ENCODE measurements around the gene MTHFSD.

Gene MTHFSD

GRCh38 chr16:86550281-86550680 lies 4.8 kb downstream of the MTHFSD start:
- no peak for DNase-seq (ENCODE audit: low spot score)

DNA sequence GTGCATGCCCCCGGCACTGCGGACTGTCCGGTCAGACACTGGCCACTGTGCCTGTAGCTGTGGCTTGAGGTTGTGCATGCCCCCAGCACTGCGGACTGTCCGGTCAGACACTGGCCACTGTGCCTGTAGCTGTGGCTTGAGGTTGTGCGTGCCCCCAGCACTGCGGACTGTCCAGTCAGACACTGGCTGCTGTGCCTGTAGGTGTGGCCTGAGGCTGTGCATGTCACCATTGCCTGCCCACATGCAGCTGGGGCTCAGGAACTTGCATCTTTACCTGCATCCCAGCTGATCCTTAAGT lies 5.2 kb downstream of the MTHFSD start:
- no peak for DNase-seq (ENCODE audit: low spot score)

DNA sequence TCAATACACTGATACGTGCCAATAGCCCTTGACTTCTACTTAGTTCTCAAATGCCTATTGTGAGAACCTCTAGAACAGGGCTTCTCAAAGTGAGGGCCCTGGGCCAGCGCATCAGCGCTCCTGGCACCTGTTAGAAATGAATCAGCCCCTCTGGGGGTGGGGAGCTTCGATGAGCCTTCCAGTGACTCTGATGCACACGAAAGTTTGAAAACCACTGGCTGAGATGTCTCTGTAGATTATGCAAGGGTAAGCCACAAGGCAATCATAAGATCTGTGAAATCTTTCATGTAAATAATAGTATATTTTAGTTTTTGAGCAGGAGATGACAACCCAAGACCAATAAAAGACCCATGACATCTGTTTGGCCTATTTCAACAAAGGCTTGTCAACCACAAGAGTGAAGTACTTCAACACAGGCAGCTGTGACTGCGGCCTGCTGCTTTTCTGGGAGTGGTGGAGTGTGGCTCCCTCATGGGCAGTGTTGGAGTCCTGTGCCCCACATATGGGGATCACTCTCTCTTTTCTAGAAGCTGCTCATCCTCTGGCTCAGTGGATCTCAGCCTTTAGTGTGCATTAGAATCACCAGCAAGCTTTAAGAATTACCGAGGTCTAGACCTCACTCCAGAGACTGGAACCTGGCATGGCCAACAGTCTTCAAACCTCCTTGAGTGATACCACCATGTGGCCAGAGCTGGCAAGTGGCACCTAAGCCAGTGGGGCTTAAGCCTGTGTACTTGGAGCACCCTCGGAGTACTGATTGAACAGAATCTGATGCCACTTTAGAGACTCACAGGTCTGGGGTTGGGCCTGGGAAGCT lies 5.8 kb downstream of the MTHFSD start:
- DNase-seq (ENCODE audit: low spot score): no peak

DNA sequence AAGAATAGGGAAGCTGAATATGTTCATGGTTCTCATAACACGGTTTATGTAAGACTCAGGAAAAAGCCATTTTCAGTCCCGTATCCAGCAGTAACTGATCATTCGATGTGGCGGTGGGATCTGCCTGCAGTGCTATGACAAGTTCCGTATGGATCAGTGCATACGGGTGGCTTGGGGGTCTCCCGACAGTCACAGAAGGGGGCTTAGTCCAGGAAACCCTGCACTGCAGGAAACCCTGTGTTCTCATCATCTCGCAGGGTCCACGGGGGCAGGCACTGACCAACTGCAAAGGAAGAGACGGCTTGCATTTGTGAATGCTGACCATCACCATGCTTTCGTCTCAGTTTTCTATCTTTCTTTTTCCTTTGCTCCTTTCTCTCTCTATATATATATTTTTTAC lies 7.7 kb downstream of the MTHFSD start:
- no peak for DNase-seq (ENCODE audit: low spot score)

- DNase-seq (ENCODE audit: low spot score): no peak
These were observed 8.4 kb downstream of the MTHFSD start for GRCh38 chr16:86546638-86547013.

DNA sequence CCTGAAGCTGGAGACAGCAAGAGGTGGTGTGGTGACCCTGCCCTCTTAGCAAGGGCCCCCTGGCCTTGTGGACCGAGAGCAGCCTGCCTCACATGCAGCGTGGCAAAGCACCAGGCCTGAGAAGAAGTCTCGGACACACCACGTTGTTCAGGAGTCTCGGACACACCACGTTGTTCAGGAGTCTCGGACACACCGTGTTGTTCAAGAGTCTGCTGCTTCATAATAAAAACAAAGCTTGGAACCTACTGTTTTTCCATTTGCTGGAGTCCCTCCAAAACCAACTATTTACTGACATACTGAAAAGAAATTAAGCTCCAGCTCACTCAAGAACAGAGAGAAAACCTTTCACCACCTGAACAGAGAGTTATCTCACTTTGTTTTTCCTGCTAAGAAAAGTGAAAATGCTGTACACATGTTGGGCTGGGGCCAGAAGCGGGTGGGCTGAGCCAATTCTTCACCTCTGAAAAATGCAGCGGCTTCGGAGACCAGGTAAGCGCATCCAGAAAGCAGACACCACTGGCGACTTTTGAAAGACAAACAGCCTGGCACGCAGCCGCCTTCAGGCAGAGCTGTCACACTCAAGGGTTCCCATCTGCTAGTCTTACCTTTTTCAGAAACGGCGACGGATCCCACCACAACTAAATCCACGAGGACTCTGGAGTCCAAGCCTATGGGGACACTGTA lies 8.9 kb downstream of the MTHFSD start:
- DNase-seq (ENCODE audit: low spot score): no peak

- no peak for DNase-seq (ENCODE audit: low spot score)
These were observed 9.6 kb downstream of the MTHFSD start for GRCh38 chr16:86545481-86545880.

- no peak for DNase-seq (ENCODE audit: low spot score)
These were observed 12.0 kb downstream of the MTHFSD start for GRCh38 chr16:86542756-86543750.

GRCh38 chr16:86541560-86541959 lies 13.5 kb downstream of the MTHFSD start:
- no peak for DNase-seq (ENCODE audit: low spot score)

- no peak for DNase-seq (ENCODE audit: low spot score)
These were observed 14.1 kb downstream of the MTHFSD start for GRCh38 chr16:86540894-86541293.

DNA sequence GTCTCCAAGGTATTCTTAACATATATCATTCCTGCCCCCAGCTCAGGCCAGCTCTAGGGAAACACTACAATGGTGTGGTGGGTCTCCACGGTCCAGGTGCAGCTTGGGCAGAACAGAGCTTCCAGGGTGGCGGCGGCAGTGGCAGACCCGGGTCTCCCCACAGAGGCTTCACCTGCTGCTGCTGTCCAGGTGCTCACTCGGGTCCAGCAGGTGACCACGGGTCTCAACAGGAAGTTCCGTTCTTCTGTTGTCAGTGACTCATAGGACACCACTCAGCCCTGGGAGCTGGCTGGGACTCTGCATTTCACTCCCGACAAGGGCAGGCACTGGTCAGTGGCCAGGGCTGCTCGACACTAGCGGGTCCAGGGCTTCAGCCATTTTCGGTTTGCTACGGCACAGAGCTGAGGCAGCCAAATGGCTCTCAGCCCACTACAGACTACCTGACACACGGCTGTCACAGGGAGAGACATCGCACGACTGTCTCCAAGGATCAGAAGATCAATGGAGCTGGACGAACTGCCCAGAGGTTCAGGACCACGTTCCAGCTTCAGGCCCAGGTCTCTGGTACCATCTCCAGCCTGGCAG lies 16.7 kb downstream of the MTHFSD start:
- no peak for DNase-seq (ENCODE audit: low spot score)

GRCh38 chr16:86537486-86537885 lies 17.5 kb downstream of the MTHFSD start:
- no peak for DNase-seq (ENCODE audit: low spot score)

- no peak for DNase-seq (ENCODE audit: low spot score)
These were observed 18.4 kb downstream of the MTHFSD start for GRCh38 chr16:86536621-86537020.

DNA sequence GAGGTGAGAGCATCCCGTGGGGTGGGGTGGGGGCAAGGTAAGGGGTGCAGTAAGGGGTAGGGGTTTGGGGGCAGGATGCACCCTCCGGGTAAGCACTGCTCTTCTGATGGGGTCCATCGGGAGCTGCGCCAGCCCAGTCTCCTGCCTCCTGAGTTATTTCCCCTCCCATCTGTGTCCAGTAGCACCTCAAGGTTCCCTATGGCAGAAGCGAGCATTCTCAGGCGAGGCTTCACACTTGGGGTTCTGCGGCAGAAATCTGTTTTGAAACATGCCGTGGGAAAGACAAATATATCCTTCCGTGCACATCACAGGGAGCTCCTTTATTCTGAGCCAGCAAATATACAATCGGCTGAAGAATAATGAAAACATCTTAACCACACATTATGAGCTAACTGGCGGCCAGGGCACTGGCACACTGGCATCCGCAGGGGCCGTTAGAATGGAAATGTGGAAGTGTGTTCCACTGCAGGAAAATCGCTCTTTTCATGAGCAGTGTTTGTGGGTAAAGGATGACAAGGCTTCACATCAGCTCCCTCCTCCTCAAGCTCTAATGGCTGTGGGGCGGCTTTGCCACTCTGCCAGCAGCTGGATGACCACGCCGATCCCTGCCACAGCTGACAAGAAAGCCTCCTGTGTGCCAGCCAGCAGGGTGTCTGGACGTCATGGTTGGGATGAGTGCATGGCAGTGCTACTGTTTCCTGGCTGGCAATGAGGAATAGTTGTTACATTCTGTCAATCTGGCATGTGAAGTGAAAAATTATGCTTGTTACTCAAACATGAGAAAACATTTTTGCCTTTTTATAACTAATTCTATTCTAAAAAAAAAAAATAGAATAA lies 20.0 kb downstream of the MTHFSD start:
- no peak for DNase-seq (ENCODE audit: low spot score)

DNA sequence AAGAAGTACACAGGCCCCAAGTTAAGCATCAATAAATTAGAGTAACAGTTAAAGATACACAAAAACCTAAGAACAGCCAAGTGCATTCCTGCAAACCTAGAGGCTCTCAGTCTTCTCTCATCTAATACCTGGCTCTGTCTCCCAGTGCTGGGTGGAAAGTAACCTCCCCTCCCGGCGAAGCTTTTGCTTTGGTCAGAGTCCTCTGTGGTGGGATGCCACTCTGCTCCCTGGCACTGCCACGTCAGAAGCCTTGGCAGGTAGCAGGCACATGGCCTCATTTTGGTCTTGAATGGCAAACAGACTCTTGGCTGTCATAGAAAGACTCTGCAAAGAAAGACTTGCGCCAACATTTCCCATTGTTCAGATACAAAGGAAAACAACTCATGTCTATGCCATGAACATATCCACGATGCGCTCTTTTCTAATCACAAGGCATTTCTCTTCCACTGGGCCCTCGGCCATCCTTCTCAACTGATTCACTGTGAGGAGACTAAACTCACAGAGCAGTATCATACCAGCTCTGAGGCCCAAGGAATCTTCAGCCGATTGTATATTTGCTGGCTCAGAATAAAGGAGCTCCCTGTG lies 21.2 kb downstream of the MTHFSD start:
- DNase-seq (ENCODE audit: low spot score): no peak

- no peak for DNase-seq (ENCODE audit: low spot score)
These were observed 22.0 kb downstream of the MTHFSD start for GRCh38 chr16:86533076-86533475.

- DNase-seq (ENCODE audit: low spot score): no peak
These were observed 22.6 kb downstream of the MTHFSD start for GRCh38 chr16:86532526-86532815.

DNA sequence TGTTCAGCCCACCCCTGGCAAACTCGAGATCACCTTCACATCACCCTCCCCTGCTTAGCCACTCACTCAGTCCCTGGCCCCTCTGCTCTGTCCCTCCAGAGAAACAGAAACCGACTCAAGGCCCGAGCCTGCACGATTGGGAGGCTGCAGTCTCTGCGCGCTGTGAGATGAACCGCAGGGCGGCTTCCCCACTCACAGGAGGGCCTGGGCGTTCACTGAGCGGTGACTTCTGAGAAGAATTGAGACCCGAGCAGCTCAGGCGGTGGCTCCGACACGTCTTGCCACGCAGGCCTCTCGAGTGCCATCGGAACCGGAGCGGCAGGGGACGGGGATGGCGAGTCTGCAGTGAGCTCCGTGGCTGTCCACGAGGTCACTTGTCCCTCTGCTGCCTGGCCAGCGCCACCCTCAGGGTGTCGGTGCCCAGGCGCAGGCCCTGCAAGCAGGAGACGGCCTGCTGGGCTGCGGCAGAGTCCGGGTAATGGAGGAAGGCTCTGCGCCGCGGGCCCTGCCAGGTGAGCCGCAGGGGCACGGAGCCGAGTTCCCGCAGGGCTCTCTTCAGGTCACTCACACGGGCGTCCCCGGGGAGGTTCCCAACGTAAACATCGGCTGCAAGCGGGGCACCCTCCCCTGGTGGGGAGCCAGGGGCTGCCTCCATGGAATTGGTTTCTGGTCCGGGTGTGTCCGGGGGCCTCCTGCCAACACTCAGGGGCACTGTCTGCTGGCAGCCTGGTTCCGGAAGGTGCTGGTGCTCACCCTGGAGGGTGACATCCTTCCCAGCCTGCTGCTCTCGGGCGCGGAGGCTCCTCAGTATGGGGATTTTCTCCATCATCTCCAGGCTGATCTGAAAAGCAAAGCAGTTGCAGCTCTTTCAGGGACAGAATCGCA lies 23.2 kb downstream of the MTHFSD start:
- no peak for DNase-seq (ENCODE audit: low spot score)

GRCh38 chr16:86531191-86531545 lies 23.9 kb downstream of the MTHFSD start:
- no peak for DNase-seq (ENCODE audit: low spot score)

Measured in ecto neural progenitor cell (in vitro differentiated cells).